Dermis blood vessel endothelial cell (primary cell): ENCODE data around the gene STXBP1. TPM values are rescaled to one million over a fixed set of nuclear protein-coding genes. Genes with fewer than 3 reads are reported as not detected.

Experiments used
- DNase-seq: peaks from one replicate; pipeline ENCODE4 v3.0.0; 2010
- total RNA-seq: library from RNA; depleted of rRNA; stranded (reverse); fragments of >200 nt; gene quantifications from 2 replicates; pipeline ENCODE4 v1.2.3, GENCODE V29; 2014

STXBP1 gene
- total RNA-seq, 1 donor from 2014 or later = 24.7 TPM

GRCh38 chr9:127739614-127740330, 127.7 kb downstream of the STXBP1 start:
- DNase-seq = no peak

- peak; percentile 48 for DNase-seq
Observed at GRCh38 chr9:127741831-127742434, 129.9 kb downstream of the STXBP1 start.

Other genes with a start within 250 kb of the STXBP1 start
- 10.1 and 11.9 TPM in 2 replicates for gene SLC2A8, start 215.1 kb upstream of the STXBP1 start, total RNA-seq
- gene ZNF79, start 187.9 kb upstream of the STXBP1 start, total RNA-seq = 11.8 and 14.8 TPM in 2 replicates
- gene RPL12, start 160.9 kb upstream of the STXBP1 start, total RNA-seq = 969 and 1,693 TPM in 2 replicates
- gene LRSAM1, start 160.8 kb upstream of the STXBP1 start, total RNA-seq = 15.7 and 16.2 TPM in 2 replicates
- not detected in 2 replicates for gene CFAP157, start 94.7 kb downstream of the STXBP1 start, total RNA-seq
- gene PTRH1, start 103.4 kb downstream of the STXBP1 start, total RNA-seq = 22.3 and 24.7 TPM in 2 replicates
- not detected in 2 replicates for gene TTC16, start 103.8 kb downstream of the STXBP1 start, total RNA-seq
- gene TOR2A, start 123.0 kb downstream of the STXBP1 start, total RNA-seq = 7.7 and 13.2 TPM in 2 replicates
- gene SH2D3C, start 166.4 kb downstream of the STXBP1 start, total RNA-seq = 77.8 and 95.6 TPM in 2 replicates
- gene CDK9, start 173.8 kb downstream of the STXBP1 start, total RNA-seq = 102 and 116 TPM in 2 replicates
- gene FPGS, start 190.6 kb downstream of the STXBP1 start, total RNA-seq = 64.2 and 93.8 TPM in 2 replicates
- 84.2 and 165 TPM in 2 replicates for gene ENG, start 242.4 kb downstream of the STXBP1 start, total RNA-seq